RWPE1 (cell line): ENCODE results near the gene LY6G6F.

Source experiments
- CTCF ChIA-PET: fragments of 350-600 bp; sonication (Branson Sonifier 250); formaldehyde crosslinking; extraction: SDS; loops from one replicate; lab custom pipeline; 2021; lab: Yijun Ruan, JAX
- POLR2A ChIA-PET: fragments of 400-600 bp; formaldehyde crosslinking; extraction: SDS; loops from one replicate; lab custom pipeline; 2020; ENCODE audit warnings: antibody characterized with exemption; ENCODE audit not compliant: low non-redundant PET; lab: Yijun Ruan, JAX
- DNase-seq: peaks from one replicate; pipeline ENCODE4 v3.0.0; 2012; ENCODE audit warnings: low spot score
- H3K27ac ChIP-seq: fragments of 450-650 bp; 2 replicates; pipeline ENCODE4 v1.5.1; 2017
- TF ChIP-seq, protein P1 (sequence below): fragments of 450-650 bp; conservative IDR thresholded peaks from 2 replicates; pipeline ENCODE4 v1.5.1; 2017; ENCODE audit warnings: low read depth, mild to moderate bottlenecking

LY6G6F gene

DNA sequence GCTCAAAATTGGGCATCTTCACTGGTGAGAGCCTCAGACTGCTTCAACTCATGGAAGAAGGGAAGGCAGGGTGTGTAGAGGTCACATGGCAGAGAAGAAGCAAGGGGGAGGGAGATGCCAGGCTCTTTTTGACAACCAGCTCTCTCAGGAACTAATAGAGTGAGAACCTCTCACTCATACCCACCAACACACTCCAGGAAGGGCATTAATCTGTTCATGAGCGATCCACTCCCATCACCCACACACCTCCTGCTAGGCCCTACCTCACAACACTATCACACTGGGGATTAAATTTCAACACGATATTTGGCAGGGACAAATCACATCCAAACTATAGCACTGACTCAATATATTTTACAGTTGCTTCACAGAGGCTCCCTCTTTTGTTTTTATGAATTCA, 35.1 kb downstream of the LY6G6F start:
- TF ChIP-seq, protein P1, sequence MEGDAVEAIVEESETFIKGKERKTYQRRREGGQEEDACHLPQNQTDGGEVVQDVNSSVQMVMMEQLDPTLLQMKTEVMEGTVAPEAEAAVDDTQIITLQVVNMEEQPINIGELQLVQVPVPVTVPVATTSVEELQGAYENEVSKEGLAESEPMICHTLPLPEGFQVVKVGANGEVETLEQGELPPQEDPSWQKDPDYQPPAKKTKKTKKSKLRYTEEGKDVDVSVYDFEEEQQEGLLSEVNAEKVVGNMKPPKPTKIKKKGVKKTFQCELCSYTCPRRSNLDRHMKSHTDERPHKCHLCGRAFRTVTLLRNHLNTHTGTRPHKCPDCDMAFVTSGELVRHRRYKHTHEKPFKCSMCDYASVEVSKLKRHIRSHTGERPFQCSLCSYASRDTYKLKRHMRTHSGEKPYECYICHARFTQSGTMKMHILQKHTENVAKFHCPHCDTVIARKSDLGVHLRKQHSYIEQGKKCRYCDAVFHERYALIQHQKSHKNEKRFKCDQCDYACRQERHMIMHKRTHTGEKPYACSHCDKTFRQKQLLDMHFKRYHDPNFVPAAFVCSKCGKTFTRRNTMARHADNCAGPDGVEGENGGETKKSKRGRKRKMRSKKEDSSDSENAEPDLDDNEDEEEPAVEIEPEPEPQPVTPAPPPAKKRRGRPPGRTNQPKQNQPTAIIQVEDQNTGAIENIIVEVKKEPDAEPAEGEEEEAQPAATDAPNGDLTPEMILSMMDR = no peak
- H3K27ac ChIP-seq = no peak overlapping the region
- no peak for DNase-seq
- ChIA-PET POLR2A (no interaction called here), CTCF (interaction anchor here (0.6 to 0.7 kb wide), 2 partner anchors 22 to 70 kb away, joined by 3 to 4 read pairs; no protein-coding TSS in a partner anchor)

DNA sequence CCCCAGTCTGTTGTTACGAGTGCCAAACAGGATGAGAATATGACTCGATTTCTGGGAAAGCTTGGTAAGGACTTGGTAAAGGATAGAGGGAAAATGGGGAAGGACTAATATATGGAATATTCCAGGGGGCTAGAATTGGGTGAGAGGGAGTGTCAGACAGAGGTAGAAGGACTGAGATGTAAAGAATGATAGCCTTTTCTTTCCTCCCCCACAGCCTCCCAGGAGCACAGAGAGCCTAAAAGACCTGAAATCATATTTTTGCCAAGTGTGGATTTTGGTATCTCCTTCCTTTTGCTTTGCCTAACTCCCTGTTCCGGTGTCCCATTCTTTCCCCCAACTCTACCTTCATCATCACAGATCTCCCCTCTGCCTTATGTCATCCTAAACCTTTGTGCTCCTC, 36.2 kb downstream of the LY6G6F start:
- TF ChIP-seq, protein P1 = no peak
- ChIA-PET CTCF (interaction anchor here (0.7 kb wide), 1 partner anchor 19 kb away, joined by 4 read pairs; the partner anchor contains the start of gene MPIG6B), POLR2A (no interaction called here)
- no peak for DNase-seq
- H3K27ac ChIP-seq = no peak overlapping the region

DNA sequence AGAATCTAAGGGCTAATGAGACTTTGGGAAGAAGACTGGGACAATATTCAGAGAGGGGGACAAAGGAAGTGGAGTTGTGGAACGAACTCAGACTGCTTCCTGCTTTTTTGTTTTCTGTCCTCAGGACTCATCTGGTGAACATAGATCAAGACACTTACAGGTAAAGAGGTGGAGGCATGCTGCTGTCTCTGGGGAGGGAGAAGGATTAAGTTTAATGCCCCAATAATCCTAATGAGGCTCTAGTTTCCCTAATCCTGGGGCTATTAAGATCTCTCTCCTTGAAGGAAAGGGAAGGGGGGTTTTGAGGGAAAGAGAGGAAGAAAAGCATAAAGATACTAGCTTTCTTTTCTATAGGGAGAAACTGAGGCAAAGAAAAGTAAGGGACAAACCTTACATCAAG, 37.8 kb downstream of the LY6G6F start:
- TF ChIP-seq, protein P1 = no peak

DNA sequence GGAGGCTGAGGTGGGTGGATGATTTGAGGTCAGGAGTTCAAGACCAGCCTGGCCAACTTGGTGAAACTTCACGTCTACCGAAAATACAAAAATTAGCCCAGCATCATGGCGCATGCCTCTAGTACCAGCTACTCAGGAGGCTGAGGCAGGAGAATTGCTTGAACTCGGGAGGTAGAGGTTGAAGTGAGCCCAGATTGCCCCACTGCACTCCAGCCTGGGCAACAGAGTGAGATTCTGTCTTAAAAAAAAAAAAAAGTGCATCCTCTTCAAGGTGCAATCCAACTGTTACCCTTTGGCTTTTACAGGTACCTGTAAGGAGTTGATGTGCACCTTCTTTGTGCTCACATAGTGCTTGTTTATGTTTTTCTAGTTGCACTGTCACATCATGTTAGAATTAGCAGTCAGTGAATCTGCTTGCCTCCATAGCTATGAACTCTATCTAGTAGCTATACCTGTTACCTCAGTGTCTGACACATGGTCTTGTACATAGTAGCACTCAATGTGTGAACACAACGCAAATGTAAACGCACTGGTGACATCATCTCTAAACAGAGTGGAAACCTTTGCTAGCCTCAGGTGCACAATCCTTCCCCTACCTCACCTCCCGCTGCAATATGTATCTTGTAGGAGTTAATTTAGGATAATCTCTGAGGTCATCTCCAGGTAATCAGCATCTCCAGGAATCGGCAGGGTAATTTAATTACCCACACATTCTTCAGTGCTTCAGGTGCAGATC, 42.8 kb downstream of the LY6G6F start:
- TF ChIP-seq, protein P1 = no peak
- H3K27ac ChIP-seq = peak overlapping the region; percentile 11; the same call in 1 of the 2 replicates
- POLR2A ChIA-PET = no interaction called here
- no peak for DNase-seq
- CTCF ChIA-PET = interaction anchor here (1.1 kb wide), 1 partner anchor 57 kb away, joined by 3 read pairs; no protein-coding TSS in a partner anchor

More for the DNA sequence above, 37.8 kb downstream of the LY6G6F start:
- ChIA-PET POLR2A (no interaction called here), CTCF (interaction anchor here (1.1 kb wide), 1 partner anchor 9 kb away, joined by 4 read pairs; no protein-coding TSS in a partner anchor)
- DNase-seq = no peak
- H3K27ac ChIP-seq = peak overlapping the region; percentile 20; the same call in 1 of the 2 replicates

DNA sequence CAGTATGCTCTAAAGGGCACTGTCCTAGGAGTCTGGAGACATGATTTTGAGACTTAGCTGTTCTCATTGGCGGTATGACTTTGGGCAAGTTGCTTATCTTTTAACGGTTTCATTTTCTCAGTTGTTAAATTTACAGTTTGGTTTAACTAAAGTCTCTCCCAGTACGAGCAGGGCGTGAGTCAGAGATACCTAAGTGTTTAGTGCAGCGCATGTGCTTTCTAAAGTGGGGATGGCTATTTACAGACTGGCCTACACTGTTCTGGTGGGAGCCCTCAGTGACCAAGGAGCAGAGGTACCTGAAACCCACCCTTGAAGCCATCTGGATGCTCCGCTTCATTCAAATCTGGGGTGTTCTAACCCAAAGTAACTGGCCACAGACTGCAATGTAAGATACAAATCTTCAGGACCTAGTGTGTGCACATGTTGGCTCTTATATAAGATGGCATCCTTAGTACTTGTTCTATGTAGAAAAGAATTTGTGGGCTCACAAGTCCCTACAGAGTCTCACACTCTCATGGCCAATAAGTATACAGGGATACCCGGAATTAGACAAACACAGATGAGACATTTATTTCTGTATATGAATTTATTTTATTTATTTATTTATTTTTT, 43.9 kb downstream of the LY6G6F start:
- H3K27ac ChIP-seq = no peak overlapping the region
- ChIA-PET CTCF (interaction anchor here (1.1 kb wide), 1 partner anchor 58 kb away, joined by 3 read pairs; no protein-coding TSS in a partner anchor), POLR2A (no interaction called here)
- TF ChIP-seq, protein P1 = no peak
- DNase-seq = no peak

GRCh38 chr6:31752739-31753319, 46.2 kb downstream of the LY6G6F start:
- DNase-seq = peak; percentile 44
- TF ChIP-seq, protein P1 = no peak
- peak overlapping the region; percentile 51 for H3K27ac ChIP-seq
- POLR2A ChIA-PET = interaction anchor here (0.9 to 1.1 kb wide), 2 partner anchors 14 to 50 kb away, joined by 3 read pairs; partner anchors contain the start of gene ABHD16A
- CTCF ChIA-PET = interaction anchor here (0.6 to 1.1 kb wide), 3 partner anchors 14 to 43 kb away, joined by 3 to 4 read pairs (median 4); partner anchors contain the start of gene VARS1
